Esophagus muscularis mucosa (tissue), 4 donors: ENCODE data around the gene POLD1.

ENCODE experiments used
- CTCF ChIP-seq, 3 experiments: fragments of 200-600 bp in 2 of 3; fragments of 450-650 bp in 1 of 3; sonication (generic) in 2 of 3; IDR thresholded peaks; one replicate each; pipeline ENCODE4 v1.5.1; 2017 to 2019; ENCODE audit warnings: antibody characterized with exemption in 3 of 3, mild to moderate bottlenecking in 2 of 3, moderate library complexity in 1 of 3
- EP300 ChIP-seq: sonication (generic); formaldehyde crosslinking; IDR thresholded peaks from one replicate; pipeline ENCODE4 v1.6.1; 2017; ENCODE audit warnings: antibody characterized with exemption
- POLR2A ChIP-seq: fragments of 450-650 bp; IDR thresholded peaks from one replicate; pipeline ENCODE4 v1.6.1; 2017; ENCODE audit warnings: antibody characterized with exemption, moderate library complexity, mild to moderate bottlenecking, low read depth

DNA sequence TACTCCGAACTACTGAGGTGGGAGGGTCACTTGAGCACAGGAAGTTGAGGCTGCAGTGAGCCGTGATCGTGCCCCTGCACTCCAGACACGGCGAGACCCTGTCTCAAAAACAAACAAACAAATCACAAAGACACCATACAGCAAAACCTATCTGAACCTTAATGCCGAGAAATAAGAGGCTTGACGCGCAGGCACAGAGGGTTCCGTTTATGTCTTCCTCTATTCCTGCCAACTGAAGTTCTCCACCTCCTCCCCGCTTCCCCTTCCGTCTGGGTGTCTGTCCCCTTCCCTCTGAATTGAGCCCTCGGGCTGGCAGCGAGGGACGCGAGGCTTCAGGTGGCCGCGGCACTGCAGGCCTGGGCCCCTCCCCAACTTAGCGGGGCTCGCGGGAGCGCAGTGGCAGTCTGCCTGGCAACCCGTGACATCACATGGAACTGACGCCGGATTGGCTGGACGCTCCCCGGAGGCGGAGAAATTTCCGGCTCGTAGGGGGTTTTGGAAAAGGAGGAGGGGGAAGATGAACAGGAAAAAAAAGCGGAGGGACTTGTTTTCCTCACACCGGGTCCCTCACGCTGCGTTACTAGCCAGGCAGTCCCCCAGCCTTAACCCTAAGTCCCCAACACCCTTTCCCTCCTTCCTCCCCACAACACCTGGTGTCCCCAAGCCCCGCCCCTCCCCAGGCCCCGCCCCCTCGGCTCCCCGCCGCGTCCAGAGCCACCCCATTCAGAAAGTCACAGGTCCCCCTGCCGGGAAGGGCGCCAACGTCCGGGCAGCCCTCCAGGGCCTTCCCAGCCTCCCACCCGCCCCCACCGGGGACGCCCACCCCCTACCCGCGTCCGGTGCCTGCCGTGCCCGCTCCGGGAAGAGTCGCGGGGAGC is 47.4 kb downstream of the POLD1 start:
- TF ChIP-seq CTCF (IDR thresholded peaks at IDR 0.05), result no peak
- TF ChIP-seq POLR2A, result no peak
- no peak for TF ChIP-seq EP300
